Fibroblast of mammary gland (primary cell): Measurements from ENCODE around the gene AVPR2.

ENCODE experiments used
- DNase-seq: peaks from one replicate; pipeline ENCODE4 v3.0.0-alpha.2; 2010; ENCODE audit warnings: low read depth
- H3K4me3 ChIP-seq: 2 replicates; pipeline ENCODE4 v1.5.1; 2011; ENCODE audit warnings: low read depth, mild to moderate bottlenecking, low read length, moderate library complexity; ENCODE audit not compliant: control insufficient read depth
- TF ChIP-seq, protein P1 (sequence below): conservative IDR thresholded peaks from 2 replicates; pipeline ENCODE4 v1.5.1; 2011; ENCODE audit warnings: low read depth, low read length, inconsistent platforms; ENCODE audit not compliant: control insufficient read depth, insufficient read depth

Gene AVPR2

GRCh38 chrX:153921511-153922446, 17.3 kb downstream of the AVPR2 start:
- no peak for DNase-seq
- TF ChIP-seq, protein P1, sequence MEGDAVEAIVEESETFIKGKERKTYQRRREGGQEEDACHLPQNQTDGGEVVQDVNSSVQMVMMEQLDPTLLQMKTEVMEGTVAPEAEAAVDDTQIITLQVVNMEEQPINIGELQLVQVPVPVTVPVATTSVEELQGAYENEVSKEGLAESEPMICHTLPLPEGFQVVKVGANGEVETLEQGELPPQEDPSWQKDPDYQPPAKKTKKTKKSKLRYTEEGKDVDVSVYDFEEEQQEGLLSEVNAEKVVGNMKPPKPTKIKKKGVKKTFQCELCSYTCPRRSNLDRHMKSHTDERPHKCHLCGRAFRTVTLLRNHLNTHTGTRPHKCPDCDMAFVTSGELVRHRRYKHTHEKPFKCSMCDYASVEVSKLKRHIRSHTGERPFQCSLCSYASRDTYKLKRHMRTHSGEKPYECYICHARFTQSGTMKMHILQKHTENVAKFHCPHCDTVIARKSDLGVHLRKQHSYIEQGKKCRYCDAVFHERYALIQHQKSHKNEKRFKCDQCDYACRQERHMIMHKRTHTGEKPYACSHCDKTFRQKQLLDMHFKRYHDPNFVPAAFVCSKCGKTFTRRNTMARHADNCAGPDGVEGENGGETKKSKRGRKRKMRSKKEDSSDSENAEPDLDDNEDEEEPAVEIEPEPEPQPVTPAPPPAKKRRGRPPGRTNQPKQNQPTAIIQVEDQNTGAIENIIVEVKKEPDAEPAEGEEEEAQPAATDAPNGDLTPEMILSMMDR, result no peak
- H3K4me3 ChIP-seq, result no peak overlapping the region

GRCh38 chrX:153922932-153923857, 18.7 kb downstream of the AVPR2 start:
- TF ChIP-seq, protein P1, result peak; percentile 60
- peak; percentile 66 for DNase-seq
- H3K4me3 ChIP-seq, result no peak overlapping the region

- DNase-seq, result peak; percentile 33
Observed at GRCh38 chrX:153924149-153924861, 19.8 kb downstream of the AVPR2 start.

GRCh38 chrX:153925387-153925738, 20.9 kb downstream of the AVPR2 start:
- DNase-seq, result no peak
- no peak overlapping the region for H3K4me3 ChIP-seq
- TF ChIP-seq, protein P1, result no peak

More at GRCh38 chrX:153924149-153924861, 19.8 kb downstream of the AVPR2 start:
- TF ChIP-seq, protein P1, result peak; percentile 8
- no peak overlapping the region for H3K4me3 ChIP-seq

GRCh38 chrX:153925739-153926551, 21.5 kb downstream of the AVPR2 start, which contains the start of gene ARHGAP4:
ARHGAP4 (minus strand) TSS chrX:153926264; CDS start chrX:153926202, 62 bp downstream.
- H3K4me3 ChIP-seq, result no peak within 1 kb of the TSS
- DNase-seq, result no peak
- TF ChIP-seq, protein P1, result no peak
